Subcutaneous abdominal adipose tissue (tissue), 5 donors: ENCODE measurements around the gene SNX32.
A peak's percentile ranks its signal among the peaks of the same experiment; 100 is the strongest.

ENCODE experiments used
- H3K27ac ChIP-seq: one replicate; pipeline ENCODE4 v1.7.0; 2013; ENCODE audit warnings: low read depth, mild to moderate bottlenecking, inconsistent platforms, low read length, moderate library complexity
- H3K27me3 ChIP-seq, 5 donors: one replicate each; pipeline ENCODE4 v1.7.0; 2013; ENCODE audit warnings: low read length in 5 of 5, inconsistent platforms in 1 of 5; ENCODE audit not compliant: control insufficient read depth in 5 of 5, insufficient read depth in 4 of 5
- H3K36me3 ChIP-seq, 5 donors: one replicate each; pipeline ENCODE4 v1.7.0; 2013; ENCODE audit warnings: low read length in 5 of 5; ENCODE audit not compliant: control insufficient read depth in 5 of 5, insufficient read depth in 5 of 5
- H3K4me1 ChIP-seq, 5 donors: one replicate each; pipeline ENCODE4 v1.7.0; 2013; ENCODE audit warnings: low read length in 5 of 5, mild to moderate bottlenecking in 3 of 5, moderate library complexity in 1 of 5; ENCODE audit not compliant: control insufficient read depth in 5 of 5, insufficient read depth in 5 of 5
- H3K4me3 ChIP-seq, 5 donors: one replicate each; pipeline ENCODE4 v1.7.0; 2013; ENCODE audit warnings: low read length in 5 of 5, low read depth in 1 of 5
- H3K9ac ChIP-seq, 5 donors: one replicate each; pipeline ENCODE4 v1.7.0; 2013; ENCODE audit warnings: low read length in 5 of 5, mild to moderate bottlenecking in 4 of 5, moderate library complexity in 3 of 5
- H3K9me3 ChIP-seq, 5 donors: one replicate each; pipeline ENCODE4 v1.7.0; 2013; ENCODE audit warnings: low read length in 5 of 5; ENCODE audit not compliant: control insufficient read depth in 5 of 5
- donor health status: healthy.
- donor health status: healthy.
- donor health status: healthy.
- donor health status: healthy.
- donor health status: healthy.

The SNX32 gene

GRCh38 chr11:65900899-65901180, 67.1 kb downstream of the SNX32 start:
- Histone ChIP-seq H3K4me3 (peak overlapping the region in 4 of 5 donors; percentile 51 to 82 (median 80)), H3K27ac (no peak overlapping the region), H3K27me3 (peaks cover 0 to 2% (median 0%) of the 10 kb centered on the region in 5 donors), H3K36me3 (no peaks in the 10 kb centered on the region), H3K9ac (no peak overlapping the region), H3K9me3 (no peaks in the 10 kb centered on the region), H3K4me1 (peaks cover 0 to 21% (median 14%) of the 10 kb centered on the region in 5 donors)

GRCh38 chr11:65903068-65903481, 69.3 kb downstream of the SNX32 start:
- H3K27me3 ChIP-seq: peaks cover 0 to 2% (median 0%) of the 10 kb centered on the region in 5 donors
- H3K9ac ChIP-seq: no peak overlapping the region
- H3K27ac ChIP-seq: no peak overlapping the region
- peaks cover 0 to 21% (median 14%) of the 10 kb centered on the region in 5 donors for H3K4me1 ChIP-seq
- no peak overlapping the region for H3K4me3 ChIP-seq
- H3K36me3 ChIP-seq: no peaks in the 10 kb centered on the region
- no peaks in the 10 kb centered on the region for H3K9me3 ChIP-seq
